HL-60 (cell line): ENCODE measurements around the gene TRIOBP.

Source experiments
- CTCF ChIP-seq: IDR thresholded peaks from one replicate; pipeline ENCODE4 v1.5.1; 2011; ENCODE audit warnings: low read length, control low read depth, inconsistent platforms; ENCODE audit not compliant: insufficient read depth
- GABPA ChIP-seq: IDR thresholded peaks from 2 replicates; pipeline ENCODE4 v1.6.1; 2012; ENCODE audit warnings: low read depth
- POLR2AphosphoS5 ChIP-seq: IDR thresholded peaks from 2 replicates; pipeline ENCODE4 v1.6.1; 2012; ENCODE audit warnings: low read depth
- SPI1 ChIP-seq: IDR thresholded peaks from 2 replicates; pipeline ENCODE4 v1.6.1; 2012; ENCODE audit warnings: low read depth, mild to moderate bottlenecking, borderline replicate concordance
- TF ChIP-seq, protein P1 (sequence below): IDR thresholded peaks from 2 replicates; pipeline ENCODE4 v1.6.1; 2012; ENCODE audit warnings: low read depth; ENCODE audit not compliant: insufficient replicate concordance

DNA sequence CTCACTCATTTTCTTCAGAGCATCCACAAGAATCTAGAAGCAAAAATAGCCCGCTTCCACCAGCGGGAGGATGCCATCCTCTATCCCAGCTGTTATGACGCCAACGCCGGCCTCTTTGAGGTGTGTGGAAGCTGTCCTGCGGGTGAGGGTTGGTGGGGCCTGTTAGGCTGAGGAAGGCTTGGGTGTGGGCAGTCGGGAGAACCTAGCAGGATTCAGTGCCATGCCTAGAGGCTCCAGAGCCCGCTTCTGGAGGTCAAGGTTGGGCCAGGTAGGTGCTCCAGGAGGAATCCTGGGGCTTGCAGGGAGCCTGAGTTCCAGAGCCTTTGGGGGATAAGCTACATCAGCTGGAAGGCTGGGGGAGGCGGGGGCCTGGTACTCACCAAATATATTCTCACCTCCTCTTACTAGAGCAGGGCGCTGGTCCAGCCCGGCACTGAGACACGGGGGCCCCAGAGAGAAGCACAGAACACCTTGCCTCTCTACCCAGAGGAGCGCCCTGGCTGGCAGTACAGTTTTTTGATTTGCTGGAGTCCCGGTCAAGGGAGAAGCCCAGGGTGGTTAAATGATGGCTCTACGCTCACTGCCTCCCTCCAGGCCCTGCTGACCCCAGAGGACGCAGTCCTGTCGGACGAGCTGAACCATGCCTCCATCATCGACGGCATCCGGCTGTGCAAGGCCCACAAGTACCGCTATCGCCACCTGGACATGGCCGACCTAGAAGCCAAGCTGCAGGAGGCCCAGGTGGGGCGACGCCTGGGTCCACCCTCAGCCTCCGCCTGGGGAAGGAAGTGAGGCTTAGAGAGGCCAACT lies 116.2 kb downstream of the TRIOBP start:
- no peak for TF ChIP-seq CTCF
- TF ChIP-seq POLR2AphosphoS5, result no peak
- TF ChIP-seq, protein P1, sequence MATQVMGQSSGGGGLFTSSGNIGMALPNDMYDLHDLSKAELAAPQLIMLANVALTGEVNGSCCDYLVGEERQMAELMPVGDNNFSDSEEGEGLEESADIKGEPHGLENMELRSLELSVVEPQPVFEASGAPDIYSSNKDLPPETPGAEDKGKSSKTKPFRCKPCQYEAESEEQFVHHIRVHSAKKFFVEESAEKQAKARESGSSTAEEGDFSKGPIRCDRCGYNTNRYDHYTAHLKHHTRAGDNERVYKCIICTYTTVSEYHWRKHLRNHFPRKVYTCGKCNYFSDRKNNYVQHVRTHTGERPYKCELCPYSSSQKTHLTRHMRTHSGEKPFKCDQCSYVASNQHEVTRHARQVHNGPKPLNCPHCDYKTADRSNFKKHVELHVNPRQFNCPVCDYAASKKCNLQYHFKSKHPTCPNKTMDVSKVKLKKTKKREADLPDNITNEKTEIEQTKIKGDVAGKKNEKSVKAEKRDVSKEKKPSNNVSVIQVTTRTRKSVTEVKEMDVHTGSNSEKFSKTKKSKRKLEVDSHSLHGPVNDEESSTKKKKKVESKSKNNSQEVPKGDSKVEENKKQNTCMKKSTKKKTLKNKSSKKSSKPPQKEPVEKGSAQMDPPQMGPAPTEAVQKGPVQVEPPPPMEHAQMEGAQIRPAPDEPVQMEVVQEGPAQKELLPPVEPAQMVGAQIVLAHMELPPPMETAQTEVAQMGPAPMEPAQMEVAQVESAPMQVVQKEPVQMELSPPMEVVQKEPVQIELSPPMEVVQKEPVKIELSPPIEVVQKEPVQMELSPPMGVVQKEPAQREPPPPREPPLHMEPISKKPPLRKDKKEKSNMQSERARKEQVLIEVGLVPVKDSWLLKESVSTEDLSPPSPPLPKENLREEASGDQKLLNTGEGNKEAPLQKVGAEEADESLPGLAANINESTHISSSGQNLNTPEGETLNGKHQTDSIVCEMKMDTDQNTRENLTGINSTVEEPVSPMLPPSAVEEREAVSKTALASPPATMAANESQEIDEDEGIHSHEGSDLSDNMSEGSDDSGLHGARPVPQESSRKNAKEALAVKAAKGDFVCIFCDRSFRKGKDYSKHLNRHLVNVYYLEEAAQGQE, result no peak
- TF ChIP-seq GABPA, result no peak
- TF ChIP-seq SPI1, result no peak
